Measurements from ENCODE around the gene EXD1. TPM values are rescaled to one million over a fixed set of nuclear protein-coding genes. Genes with fewer than 3 reads are reported as not detected.
A peak's percentile ranks its signal among the peaks of the same experiment; 100 is the strongest.
"Not testable (repeated sequence)": the region's sequence is repeated elsewhere in the genome, so short reads cannot be mapped to it uniquely, and the experiment has no call there.

EXD1 gene
- total RNA-seq, 1 experiment from 2014 or later, result not detected

DNA sequence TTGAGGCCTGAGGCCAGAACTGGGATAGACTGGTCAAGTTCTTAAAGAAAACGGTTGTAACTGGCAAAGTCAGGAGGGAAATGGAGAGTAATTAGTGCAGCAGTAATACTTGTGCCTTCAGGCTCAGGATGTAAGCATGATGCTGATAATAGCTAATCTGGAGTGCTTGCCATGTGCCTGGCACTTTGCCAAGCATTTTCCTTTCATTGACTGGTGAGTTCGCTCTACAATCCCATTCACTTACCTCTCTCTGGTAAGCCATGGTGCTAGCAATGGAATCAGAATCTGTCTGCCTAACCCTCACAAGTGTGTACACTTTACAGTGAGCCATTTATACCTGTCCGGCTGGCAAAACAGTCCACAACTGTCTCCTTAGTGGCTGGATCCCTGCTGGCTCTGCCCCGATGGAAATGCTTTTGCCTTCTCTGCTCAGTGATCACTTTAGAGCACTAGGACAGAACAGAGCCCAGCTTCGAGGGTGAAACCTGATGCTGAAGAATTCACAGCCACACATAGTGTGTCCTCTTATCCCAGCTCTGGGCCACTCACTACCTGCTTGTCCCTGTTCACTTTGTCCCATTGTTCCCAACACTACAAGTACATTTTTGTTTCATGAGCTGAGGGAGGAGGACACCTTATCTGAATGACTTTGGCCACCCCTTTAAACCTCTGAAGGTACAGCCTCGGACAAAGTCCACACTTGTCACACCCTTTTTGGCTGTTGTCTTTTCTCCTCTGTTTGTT lies 10.8 kb upstream of the EXD1 start:
- Histone ChIP-seq H3K4me1 (peaks cover 20% of the 10 kb centered on the region), H3K36me3 (ENCODE audit: control insufficient read depth, insufficient read depth, low read length) (no peaks in the 10 kb centered on the region), H3K27me3 (replicated peaks; ENCODE audit: control insufficient read depth, insufficient read depth, low read length) (no peaks in the 10 kb centered on the region), H3K9me3 (no peaks in the 10 kb centered on the region), H3K4me3 (ENCODE audit: low read depth, low read length) (no peak overlapping the region)
- Mint-ChIP-seq H3K36me3 (ENCODE audit: insufficient read depth, unreplicated experiment) (peaks cover 18% of the 10 kb centered on the region), H3K9me3 (ENCODE audit: unreplicated experiment) (no peaks in the 10 kb centered on the region), H3K27me3 (ENCODE audit: insufficient read depth, unreplicated experiment) (no peaks in the 10 kb centered on the region), H3K4me3 (ENCODE audit: unreplicated experiment) (peak overlapping the region; percentile 40), H3K4me1 (ENCODE audit: low read depth, unreplicated experiment) (peaks cover 4% of the 10 kb centered on the region), H3K27ac (ENCODE audit: unreplicated experiment) (peak overlapping the region; percentile 42)
- BruUV-seq (replicated peaks), result TSS peak; percentile 53
- ChIA-PET POLR2A (interaction anchor here (1.7 kb wide), 1 partner anchor 10 kb away, joined by 6 read pairs; the partner anchor contains the start of gene CHP1), CTCF (interaction anchor here (1.0 kb wide), 1 partner anchor 10 kb away, joined by 6 read pairs; the partner anchor contains the start of gene CHP1)
- DNase-seq, result peak; percentile 40 to 45
- TF ChIP-seq, protein P1, sequence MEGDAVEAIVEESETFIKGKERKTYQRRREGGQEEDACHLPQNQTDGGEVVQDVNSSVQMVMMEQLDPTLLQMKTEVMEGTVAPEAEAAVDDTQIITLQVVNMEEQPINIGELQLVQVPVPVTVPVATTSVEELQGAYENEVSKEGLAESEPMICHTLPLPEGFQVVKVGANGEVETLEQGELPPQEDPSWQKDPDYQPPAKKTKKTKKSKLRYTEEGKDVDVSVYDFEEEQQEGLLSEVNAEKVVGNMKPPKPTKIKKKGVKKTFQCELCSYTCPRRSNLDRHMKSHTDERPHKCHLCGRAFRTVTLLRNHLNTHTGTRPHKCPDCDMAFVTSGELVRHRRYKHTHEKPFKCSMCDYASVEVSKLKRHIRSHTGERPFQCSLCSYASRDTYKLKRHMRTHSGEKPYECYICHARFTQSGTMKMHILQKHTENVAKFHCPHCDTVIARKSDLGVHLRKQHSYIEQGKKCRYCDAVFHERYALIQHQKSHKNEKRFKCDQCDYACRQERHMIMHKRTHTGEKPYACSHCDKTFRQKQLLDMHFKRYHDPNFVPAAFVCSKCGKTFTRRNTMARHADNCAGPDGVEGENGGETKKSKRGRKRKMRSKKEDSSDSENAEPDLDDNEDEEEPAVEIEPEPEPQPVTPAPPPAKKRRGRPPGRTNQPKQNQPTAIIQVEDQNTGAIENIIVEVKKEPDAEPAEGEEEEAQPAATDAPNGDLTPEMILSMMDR (IDR thresholded peaks at IDR 0.05; ENCODE audit: insufficient read depth in 1 of 2, low read depth in 1 of 2, low read length in 1 of 2, severe bottlenecking in 1 of 2, unreplicated experiment in 1 of 2), result no peak
- intact Hi-C loops (cut with micrococcal nuclease; ENCODE audit: unreplicated experiment), result loop anchor here (1.0 kb wide), 1 partner anchor 15 kb away; no protein-coding TSS in a partner anchor

DNA sequence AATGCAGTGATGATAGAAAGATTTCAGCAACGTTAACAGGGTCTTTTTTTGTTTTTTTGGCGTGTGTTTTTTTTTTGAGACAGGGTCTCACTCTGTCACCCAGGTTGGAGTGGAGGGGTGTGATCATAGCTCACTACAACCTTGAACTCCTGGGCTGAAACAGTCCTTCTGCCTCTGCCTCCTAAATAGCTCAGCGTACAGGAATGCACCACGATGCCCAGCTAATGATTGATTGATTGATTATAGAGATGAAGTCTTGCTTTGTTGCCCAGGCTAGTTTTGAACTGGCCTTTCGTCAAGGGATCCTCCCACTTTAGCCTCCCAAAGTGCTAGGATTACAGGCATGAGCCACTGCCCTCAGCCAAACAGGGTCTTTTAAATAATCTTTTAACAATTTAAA lies 7.5 kb upstream of the EXD1 start:
- H3K4me1 Mint-ChIP-seq (ENCODE audit: low read depth, unreplicated experiment), result peaks cover 4% of the 10 kb centered on the region
- H3K9me3 Mint-ChIP-seq (ENCODE audit: unreplicated experiment), result no peaks in the 10 kb centered on the region
- H3K27ac Mint-ChIP-seq (ENCODE audit: unreplicated experiment), result no peak overlapping the region
- Histone ChIP-seq H3K27me3 (replicated peaks; ENCODE audit: control insufficient read depth, insufficient read depth, low read length) (no peaks in the 10 kb centered on the region), H3K4me1 (peaks cover 20% of the 10 kb centered on the region), H3K9me3 (no peaks in the 10 kb centered on the region), H3K36me3 (ENCODE audit: control insufficient read depth, insufficient read depth, low read length) (no peaks in the 10 kb centered on the region), H3K4me3 (ENCODE audit: low read depth, low read length) (no peak overlapping the region)
- POLR2A ChIA-PET, result no interaction called here
- TF ChIP-seq, protein P1 (IDR thresholded peaks at IDR 0.05; ENCODE audit: insufficient read depth in 1 of 2, low read depth in 1 of 2, low read length in 1 of 2, severe bottlenecking in 1 of 2, unreplicated experiment in 1 of 2), result no peak
- intact Hi-C loops (cut with micrococcal nuclease; ENCODE audit: unreplicated experiment), result no loop called here
- H3K36me3 Mint-ChIP-seq (ENCODE audit: insufficient read depth, unreplicated experiment), result no peaks in the 10 kb centered on the region
- CTCF ChIA-PET, result no interaction called here
- no peak overlapping the region for H3K4me3 Mint-ChIP-seq (ENCODE audit: unreplicated experiment)
- H3K27me3 Mint-ChIP-seq (ENCODE audit: insufficient read depth, unreplicated experiment), result no peaks in the 10 kb centered on the region
- no TSS peak for BruUV-seq (replicated peaks)
- no peak for DNase-seq

DNA sequence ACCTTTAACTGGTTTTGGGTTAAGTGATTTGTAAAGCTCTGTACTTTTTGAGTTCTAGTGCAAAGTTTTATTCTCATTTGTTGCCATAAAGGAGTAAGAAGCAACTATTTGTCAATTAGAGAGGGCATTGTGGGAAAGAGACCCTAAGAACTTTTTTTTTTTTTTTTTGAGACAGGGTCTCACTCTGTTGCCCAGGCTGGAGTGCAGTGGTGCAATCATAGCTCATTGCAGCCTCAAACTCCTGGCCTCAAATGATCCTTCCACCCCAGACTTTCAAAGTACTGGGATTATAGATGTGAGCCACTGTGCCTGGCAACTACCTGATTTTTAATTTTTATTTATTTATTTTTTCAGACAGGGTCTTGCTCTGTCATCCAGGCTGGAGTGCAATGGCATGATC lies 5.4 kb upstream of the EXD1 start:
- TF ChIP-seq, protein P1 (IDR thresholded peaks at IDR 0.05; ENCODE audit: insufficient read depth in 1 of 2, low read depth in 1 of 2, low read length in 1 of 2, severe bottlenecking in 1 of 2, unreplicated experiment in 1 of 2), result no peak
- Mint-ChIP-seq H3K4me1 (ENCODE audit: low read depth, unreplicated experiment) (peaks cover 4% of the 10 kb centered on the region), H3K4me3 (ENCODE audit: unreplicated experiment) (no peak overlapping the region), H3K36me3 (ENCODE audit: insufficient read depth, unreplicated experiment) (peaks cover 12% of the 10 kb centered on the region), H3K27me3 (ENCODE audit: insufficient read depth, unreplicated experiment) (no peaks in the 10 kb centered on the region), H3K27ac (ENCODE audit: unreplicated experiment) (no peak overlapping the region), H3K9me3 (ENCODE audit: unreplicated experiment) (no peaks in the 10 kb centered on the region)
- H3K9me3 ChIP-seq, result no peaks in the 10 kb centered on the region
- CTCF ChIA-PET, result no interaction called here
- no peaks in the 10 kb centered on the region for H3K36me3 ChIP-seq (ENCODE audit: control insufficient read depth, insufficient read depth, low read length)
- no peak for DNase-seq
- POLR2A ChIA-PET, result interaction anchor here (0.7 kb wide), 1 partner anchor 96 kb away, joined by 5 read pairs; the partner anchor contains the start of gene OIP5
- no peak overlapping the region for H3K4me3 ChIP-seq (ENCODE audit: low read depth, low read length)
- peaks cover 7% of the 10 kb centered on the region for H3K4me1 ChIP-seq
- no peaks in the 10 kb centered on the region for H3K27me3 ChIP-seq (replicated peaks; ENCODE audit: control insufficient read depth, insufficient read depth, low read length)
- no TSS peak for BruUV-seq (replicated peaks)
- intact Hi-C loops (cut with micrococcal nuclease; ENCODE audit: unreplicated experiment), result no loop called here

DNA sequence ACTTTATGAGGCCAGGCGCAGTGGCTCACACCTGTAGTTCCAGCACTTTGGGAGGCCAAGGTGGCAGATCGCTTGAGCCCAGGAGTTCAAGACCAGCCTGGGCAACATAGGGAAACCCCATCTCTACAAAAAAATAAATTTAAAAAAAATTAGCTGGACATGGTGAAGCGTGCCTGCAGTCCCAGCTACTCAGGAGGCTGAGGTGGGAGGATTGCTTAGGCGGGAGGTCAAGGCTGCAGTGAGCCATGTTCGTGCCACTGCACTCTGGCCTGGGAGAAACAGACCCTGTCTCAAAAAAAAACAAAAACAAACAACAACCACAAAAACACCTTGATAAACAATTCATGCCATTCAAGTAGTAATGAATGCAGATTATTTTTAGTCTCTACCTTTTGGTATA lies 4.7 kb upstream of the EXD1 start:
- H3K27me3 Mint-ChIP-seq (ENCODE audit: insufficient read depth, unreplicated experiment); intact Hi-C loops (cut with micrococcal nuclease; ENCODE audit: unreplicated experiment): not testable (repeated sequence)
- CTCF ChIA-PET, result interaction anchor here (0.6 kb wide), 1 partner anchor 94 kb away, joined by 9 read pairs; no protein-coding TSS in a partner anchor

More for the DNA sequence above, 4.7 kb upstream of the EXD1 start:
- H3K4me1 Mint-ChIP-seq (ENCODE audit: low read depth, unreplicated experiment); H3K4me3 Mint-ChIP-seq (ENCODE audit: unreplicated experiment); H3K27ac Mint-ChIP-seq (ENCODE audit: unreplicated experiment); H3K4me3 ChIP-seq (ENCODE audit: low read depth, low read length); BruUV-seq (replicated peaks); H3K27me3 ChIP-seq (replicated peaks; ENCODE audit: control insufficient read depth, insufficient read depth, low read length); H3K36me3 ChIP-seq (ENCODE audit: control insufficient read depth, insufficient read depth, low read length); H3K9me3 Mint-ChIP-seq (ENCODE audit: unreplicated experiment); DNase-seq; H3K4me1 ChIP-seq; H3K9me3 ChIP-seq: not testable (repeated sequence)
- POLR2A ChIA-PET, result interaction anchor here (0.6 kb wide), 1 partner anchor 97 kb away, joined by 3 read pairs; the partner anchor contains the start of genes NUSAP1 and OIP5
- peaks cover 19% of the 10 kb centered on the region for H3K36me3 Mint-ChIP-seq (ENCODE audit: insufficient read depth, unreplicated experiment)
